Epithelial cell of prostate (primary cell): ENCODE measurements around the gene C5.

ENCODE experiments used
- DNase-seq: peaks from one replicate; pipeline ENCODE4 v3.0.0-alpha.2; 2011; ENCODE audit warnings: low read depth, low spot score
- H3K27ac ChIP-seq: fragments of 450-650 bp; 2 replicates; pipeline ENCODE4 v1.5.1; 2017; ENCODE audit warnings: mild to moderate bottlenecking

Gene C5

DNA sequence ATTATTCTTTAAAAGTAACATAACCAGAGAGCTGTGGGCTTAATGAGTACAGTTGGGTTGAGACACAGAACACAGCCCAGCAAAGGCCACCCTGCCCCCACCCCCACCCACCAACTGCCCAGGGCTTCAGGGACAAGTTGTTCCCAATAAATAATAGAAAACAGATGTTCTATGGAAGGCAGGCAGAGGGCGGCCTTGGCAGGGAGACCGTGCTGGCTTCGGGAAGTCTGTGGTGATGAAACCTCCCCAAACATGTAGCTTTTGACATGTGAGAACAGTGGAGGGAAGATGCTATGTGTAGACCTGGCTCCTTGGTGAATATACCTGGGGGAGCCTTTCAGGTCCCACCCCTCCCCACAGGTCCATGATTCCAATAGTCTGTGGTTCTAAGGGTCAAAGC, 133.5 kb downstream of the C5 start:
- H3K27ac ChIP-seq: no peak overlapping the region
- DNase-seq: no peak

DNA sequence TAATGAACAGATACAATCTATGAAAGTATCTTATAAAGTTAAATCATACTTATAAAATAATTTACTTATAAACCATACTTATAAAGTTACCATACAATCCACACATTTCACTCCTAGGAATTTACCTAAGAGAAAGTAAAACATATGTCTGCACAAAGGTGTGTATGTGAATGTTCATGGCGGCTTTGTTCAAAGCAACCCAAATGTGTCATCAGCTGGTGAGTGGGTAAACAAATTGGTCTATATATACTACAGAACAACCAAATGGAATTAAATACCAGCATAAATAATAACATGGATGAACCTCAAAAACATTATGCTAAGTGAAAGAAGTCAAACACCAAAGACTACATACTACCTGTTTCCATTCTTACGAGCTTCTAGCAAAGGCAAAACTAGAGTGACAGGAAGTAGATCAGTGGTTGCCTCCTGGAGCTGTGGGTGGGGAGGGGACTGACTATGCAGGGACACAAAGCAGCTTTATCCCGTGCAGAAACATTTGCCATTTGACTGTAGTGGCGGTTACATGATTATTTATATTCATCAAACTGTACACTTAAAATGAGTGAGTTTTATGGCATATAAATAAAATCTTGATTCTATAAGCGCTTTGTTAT, 134.1 kb downstream of the C5 start:
- H3K27ac ChIP-seq: peak overlapping the region; percentile 49
- DNase-seq: no peak

DNA sequence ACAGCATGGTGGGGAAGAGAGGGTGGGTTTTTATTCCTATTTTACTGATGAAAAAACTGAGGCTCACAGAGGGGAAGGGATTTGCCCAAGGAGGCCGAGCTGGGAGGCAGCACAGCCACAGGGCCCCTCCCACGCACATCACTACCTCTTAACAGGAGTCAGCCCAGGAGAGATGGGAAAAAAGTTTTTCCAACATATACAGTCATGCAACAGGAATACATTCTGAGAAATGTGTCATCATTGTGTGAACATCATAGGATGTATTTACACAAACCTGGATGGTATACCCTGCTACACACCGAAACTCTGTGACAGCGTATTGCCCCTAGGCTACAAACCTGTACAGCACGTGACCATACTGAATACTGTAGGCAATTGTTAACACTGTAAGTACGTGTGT, 135.1 kb downstream of the C5 start:
- H3K27ac ChIP-seq: peak overlapping the region; percentile 49
- DNase-seq: peak; percentile 90

DNA sequence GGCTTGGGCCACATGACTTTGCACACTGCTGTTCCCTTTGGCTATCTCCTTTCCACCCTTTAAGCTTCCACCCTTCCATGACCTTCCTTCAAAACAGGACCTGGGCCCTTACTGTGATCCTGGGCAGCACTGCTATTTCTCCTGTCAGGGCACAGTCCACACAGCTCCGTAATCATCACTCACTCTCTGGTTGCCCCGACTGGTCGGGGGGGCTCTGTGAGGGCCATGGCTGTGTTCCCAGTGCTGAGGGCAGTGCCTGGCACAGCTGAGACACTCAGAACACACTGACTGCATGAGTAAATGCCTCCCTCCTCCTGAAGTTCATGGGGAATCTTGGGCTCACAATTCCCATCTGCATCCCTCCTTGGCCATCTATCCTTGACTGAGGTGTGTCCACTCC, 135.7 kb downstream of the C5 start:
- no peak for DNase-seq
- peak overlapping the region; percentile 49 for H3K27ac ChIP-seq

DNA sequence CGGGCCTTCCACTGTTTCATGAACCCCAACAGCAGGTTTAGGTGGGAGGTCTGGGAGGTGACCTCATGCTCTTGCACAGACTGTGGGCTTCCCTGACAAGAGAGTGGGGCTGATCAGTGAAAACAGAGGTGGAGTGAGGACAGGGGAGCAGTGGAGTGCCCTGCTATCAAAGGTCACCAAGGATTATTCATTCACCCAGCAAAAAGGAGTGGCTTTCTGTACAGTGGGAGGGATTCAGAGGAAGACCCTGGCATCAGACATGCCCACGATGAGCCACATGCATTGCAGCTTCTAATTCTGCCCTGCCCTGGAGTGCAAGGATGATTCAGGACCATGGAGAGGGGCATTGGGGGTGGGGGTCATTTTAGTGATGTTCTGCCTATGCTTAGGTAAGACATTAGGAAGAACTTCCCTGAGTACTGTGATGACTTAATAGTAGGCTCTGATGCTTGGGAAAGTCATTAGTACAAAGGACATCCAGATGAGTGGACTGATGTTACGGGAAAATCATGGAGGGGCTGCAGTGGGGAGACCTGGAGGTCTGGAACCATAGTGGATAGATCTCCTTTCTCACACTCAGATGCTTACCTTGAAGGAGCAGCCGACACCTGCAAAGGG, 136.3 kb downstream of the C5 start:
- H3K27ac ChIP-seq: no peak overlapping the region
- no peak for DNase-seq

DNA sequence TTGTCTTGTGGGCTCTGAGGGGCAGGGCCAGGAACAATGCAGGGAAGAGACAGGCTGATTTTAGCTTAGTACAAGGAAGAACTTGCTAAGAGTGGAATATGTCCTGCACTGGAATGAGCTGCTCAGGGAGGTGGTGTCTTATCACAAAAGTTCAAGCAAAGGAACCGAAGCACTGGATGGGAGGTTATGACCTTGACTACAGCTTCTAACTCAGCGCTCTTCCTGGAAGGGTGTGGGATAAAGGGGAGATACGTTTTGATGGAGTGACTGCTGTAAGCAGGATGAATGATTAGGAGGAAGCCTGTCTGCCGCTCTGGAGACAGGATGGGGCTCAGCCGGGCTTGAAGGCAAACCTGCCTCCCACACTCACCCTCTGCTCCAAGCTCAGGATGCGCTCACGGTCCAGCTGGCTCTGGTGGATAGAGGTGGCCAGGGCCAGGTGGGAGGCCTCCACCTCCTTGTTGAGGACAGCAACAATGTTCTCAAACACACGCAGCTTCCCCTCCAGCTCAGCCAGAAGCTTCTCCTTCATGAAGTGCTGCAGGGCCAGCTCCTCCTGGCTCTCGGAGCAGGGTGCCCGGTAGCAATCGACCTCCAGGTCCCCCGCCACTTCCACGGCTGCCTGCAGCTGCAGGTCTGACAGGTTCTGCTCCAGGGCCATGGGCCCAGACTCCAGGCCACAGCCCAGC, 137.0 kb downstream of the C5 start:
- no peak overlapping the region for H3K27ac ChIP-seq
- DNase-seq: no peak

DNA sequence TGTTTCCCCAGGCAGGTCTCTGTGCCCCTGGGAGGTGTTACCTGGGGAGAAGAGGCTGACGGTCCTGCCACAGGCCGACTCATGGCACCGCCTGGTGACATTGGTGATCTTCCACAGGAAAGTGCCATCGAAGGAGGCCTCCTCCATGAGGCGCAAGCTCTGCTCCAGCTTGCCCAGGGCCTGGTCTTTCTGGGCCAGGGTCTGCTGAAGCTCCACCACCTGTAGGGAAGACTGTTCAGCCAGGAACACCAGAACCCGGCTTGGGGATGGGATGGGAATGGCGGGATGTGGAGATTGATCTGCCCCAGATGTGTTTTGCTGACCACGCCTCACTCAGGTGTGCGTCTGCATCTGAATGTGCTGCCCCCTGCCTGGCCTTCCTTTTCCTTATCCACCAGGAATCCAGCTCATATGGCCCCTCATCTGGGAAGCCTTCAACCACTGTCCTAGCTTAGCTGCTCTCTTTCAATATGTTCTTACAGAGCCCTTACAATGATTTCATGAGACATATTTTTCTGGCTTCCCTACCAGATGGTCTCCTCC, 138.7 kb downstream of the C5 start:
- no peak for DNase-seq
- H3K27ac ChIP-seq: no peak overlapping the region

DNA sequence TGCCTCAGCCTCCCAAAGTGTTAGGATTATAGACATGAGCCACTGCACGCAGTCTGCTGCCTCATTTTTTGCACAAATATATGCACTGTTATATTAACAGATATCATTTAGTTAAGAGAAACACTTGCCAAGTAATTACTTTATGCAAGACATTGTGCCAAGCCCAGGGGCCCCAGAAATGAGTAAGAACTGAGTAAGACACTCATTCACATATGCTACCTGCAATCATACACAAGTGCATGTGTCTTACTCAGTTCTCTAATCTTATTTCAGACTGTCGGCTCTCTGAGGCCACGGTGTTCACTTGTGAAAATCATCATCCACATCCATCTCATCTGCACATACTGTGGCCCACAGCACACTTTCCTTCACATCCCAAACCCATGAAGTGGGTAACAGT, 139.4 kb downstream of the C5 start:
- no peak for DNase-seq
- no peak overlapping the region for H3K27ac ChIP-seq

DNA sequence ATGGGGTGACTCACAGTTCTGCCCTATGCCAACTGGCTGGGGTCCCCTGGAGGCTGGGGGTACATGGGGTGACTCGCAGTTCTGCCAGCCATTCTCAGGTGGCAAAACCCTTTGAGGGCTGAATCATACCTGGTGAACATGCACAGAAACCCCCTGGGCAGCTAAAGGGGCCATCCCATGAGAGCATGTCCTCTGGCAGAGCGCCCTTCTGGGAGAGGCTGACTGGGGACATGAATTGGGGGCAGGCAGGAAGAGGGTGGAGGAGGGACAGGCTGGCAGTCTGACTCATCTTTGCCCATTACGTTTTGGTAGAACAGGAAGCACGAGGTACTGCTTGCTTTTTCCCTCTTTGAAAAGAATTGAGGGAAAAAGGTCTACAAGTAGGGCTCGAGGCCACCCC, 140.2 kb downstream of the C5 start:
- DNase-seq: no peak
- peak overlapping the region; percentile 5 for H3K27ac ChIP-seq

DNA sequence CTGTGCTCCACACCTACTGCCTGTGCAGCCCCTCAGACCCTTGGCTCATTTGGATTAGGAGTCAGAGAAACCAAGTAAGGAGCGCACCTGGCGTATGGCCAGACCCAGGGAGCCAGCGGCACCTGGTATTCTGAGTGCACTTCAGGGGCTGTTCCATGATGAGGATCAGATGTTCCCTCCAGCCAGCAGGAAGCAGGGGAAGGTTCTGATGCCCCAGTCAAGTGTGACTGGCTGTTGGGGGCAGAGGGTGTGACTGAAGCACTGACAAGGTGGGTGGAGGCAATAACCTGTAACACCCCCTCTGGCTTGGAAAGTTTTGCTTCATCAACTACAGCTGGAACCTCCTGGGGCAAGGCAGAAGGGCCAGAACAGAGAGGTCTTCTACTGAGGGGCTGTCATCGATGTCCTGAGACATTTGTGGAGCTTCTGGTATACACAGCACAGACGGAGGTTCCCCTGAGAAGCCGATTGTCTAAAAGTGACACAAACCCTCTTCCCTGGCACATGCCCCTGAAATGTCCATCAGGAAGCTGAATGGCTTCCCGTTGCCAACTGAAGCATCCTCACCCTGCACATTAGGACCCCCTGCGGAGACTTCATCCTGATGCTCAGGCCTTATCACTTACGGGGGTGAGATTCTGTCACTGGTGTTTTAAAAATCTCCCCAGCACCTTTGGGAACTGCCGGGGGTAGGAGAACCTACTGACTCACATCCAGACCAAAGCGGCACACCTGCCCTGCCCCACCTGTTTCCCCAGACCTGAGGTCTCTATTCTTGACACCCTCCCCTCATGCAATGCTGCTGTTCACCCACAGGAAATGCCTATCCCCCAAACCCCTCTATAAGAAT, 144.5 kb downstream of the C5 start:
- no peak for DNase-seq
- H3K27ac ChIP-seq: no peak overlapping the region

DNA sequence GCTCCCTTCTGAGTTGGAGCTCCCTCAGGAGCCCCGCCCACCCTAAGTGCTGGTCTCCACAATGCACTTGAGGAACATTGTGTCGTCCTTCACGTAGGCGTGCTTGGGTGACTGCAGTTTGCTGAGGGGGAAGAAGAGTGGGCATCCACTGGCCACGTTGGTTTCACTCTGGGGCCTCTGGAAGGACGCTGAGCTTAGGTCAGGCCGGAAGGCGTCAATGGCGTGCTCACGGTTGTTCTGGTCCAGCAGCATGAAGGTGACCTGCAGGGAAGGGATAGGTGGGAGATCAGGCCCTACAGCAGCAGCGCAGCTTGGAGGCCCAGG, 145.1 kb downstream of the C5 start:
- no peak for DNase-seq
- H3K27ac ChIP-seq: no peak overlapping the region

DNA sequence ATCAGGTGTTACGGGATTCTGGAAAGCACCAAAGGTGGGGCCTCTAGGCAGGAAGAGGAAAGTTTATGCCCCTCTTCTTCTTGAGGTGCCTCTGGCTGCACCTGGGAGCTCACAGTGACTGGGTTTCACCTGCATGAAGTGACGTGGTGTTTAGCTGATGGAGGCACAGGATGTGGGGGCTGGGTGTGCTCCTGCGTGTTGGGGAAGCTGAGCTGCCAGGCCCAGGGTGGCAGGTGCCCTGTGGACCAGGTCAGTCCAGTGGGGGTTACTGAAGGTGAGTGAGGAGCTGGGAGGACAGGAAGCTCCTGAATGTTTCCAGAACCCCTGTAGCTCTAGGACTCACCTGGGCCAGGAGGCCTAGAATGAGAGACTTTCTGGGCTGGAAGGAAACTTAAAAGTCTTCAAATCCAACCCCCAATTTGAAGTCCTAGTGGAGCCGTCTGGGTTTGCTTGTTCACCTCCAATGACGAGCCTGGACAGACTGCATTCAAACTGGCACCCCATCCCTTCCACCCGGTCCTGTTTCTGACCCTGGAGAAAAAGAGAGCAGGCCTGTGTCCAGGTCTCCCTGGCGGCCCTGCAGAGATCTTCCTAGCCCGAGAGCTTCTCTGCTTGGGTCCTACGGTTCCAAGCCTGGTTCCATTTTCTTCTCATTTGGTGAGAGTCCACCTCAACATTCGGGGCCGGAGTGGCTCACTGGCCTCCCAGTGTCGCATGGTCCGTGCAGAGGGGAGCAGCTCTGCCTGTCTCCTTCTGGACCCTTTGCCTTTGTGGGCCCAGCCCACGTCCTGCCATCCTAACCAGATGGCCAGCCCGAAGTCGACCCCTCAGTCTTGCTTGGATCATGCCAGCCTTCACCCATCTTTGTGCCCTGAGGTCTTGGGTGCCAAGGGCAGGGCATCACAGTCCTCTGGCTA, 145.8 kb downstream of the C5 start:
- no peak for DNase-seq
- H3K27ac ChIP-seq: no peak overlapping the region

DNA sequence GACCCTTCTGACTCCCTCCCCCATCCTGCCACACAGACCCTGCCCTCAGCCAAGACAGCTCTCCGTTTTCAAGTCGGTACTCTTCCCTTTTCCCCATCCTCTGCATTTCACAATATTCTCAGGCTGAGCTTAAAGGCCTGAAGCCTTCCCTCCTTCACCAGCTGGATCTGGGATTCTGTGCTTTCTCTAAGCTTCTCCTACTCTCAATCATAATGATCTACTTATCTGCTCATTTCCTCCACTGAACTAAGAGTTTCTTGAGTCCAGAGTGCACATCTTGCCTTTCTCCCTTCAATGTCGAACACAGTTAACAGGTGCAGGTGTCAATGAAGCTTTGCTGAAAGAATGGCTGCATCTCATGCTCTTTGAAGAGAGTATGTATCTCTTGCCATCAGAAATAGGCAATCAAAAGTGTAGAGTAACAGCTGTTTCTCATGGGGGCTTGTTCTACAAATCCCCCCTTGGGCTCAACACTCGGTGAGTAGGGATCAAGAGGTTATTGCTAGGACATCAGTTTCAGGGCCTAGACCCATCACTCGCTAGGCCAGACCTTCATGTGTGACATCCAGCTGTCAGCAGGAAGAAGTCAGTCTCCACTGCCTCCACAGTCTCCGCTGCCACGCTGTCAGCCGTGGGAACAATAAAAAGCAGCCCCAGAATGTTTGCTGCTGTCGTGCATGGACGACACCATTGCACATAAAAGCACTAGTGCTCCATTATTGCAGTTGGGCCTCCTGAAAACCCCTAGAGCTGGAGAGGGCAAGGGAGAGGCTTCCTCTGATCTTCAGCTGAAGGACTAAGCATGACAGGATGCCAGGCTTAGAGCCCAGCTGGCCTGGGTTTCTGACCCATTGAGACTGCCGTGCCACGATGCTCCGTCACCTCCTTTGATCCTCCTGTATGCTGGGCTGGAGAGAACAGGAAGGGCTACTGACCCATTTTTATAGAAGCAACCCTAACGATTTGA, 147.2 kb downstream of the C5 start:
- no peak overlapping the region for H3K27ac ChIP-seq
- no peak for DNase-seq
